GM12891 (cell line): ENCODE results near the gene FSD2.

Experiments used
- POLR2A ChIP-seq: IDR thresholded peaks from 2 replicates; pipeline ENCODE4 v1.6.1; 2011; ENCODE audit warnings: low read depth, low read length, control low read depth
- POLR2AphosphoS5 ChIP-seq: IDR thresholded peaks from 2 replicates; pipeline ENCODE4 v1.6.1; 2011; ENCODE audit warnings: low read depth, low read length, control low read depth
- SPI1 ChIP-seq: IDR thresholded peaks from 2 replicates; pipeline ENCODE4 v1.6.1; 2011; ENCODE audit warnings: low read depth, low read length, control low read depth
- TAF1 ChIP-seq: IDR thresholded peaks from 2 replicates; pipeline ENCODE4 v1.6.1; 2011; ENCODE audit warnings: low read depth, low read length, control low read depth

DNA sequence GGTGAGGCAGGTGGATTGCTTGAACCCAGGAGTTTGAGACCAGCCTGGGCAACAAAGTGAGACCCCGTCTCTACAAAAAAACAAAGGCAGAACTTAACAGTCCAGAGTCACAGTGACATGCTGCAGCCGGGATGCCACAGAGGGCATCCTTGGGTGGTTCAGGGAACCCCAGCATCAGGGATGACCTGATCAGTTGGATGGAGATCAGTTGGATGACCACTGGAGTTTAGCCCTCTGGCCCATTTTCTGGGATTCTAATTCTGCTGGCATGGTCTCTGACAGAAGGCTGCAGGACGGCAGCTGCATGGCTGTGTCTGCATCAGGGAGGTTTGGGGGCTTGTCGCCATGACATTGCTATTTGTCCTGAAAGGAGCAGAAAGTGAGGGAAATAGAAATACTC, 23.4 kb upstream of the FSD2 start:
- TF ChIP-seq POLR2AphosphoS5: peak; percentile 81
- peak; percentile 73; the same call in 1 of the 2 replicates for TF ChIP-seq POLR2A
- no peak for TF ChIP-seq TAF1
- no peak for TF ChIP-seq SPI1
